Measurements from ENCODE around the gene STARD3. TPM values are rescaled to one million over a fixed set of nuclear protein-coding genes. Genes with fewer than 3 reads are reported as not detected.

STARD3 gene
- total RNA-seq, 4 donors from 2014 or later: 51.7 to 156 (median 83.9) TPM

GRCh38 chr17:39673335-39674081 lies 36.6 kb downstream of the STARD3 start:
- Histone ChIP-seq H3K9me3 (no peaks in the 10 kb centered on the region), H3K27me3 (peaks cover 19% of the 10 kb centered on the region), H3K27ac (no peak overlapping the region), H3K4me1 (peaks cover 42% of the 10 kb centered on the region), H3K4me3 (no peak overlapping the region), H3K36me3 (no peaks in the 10 kb centered on the region)
- TF ChIP-seq, protein P1, sequence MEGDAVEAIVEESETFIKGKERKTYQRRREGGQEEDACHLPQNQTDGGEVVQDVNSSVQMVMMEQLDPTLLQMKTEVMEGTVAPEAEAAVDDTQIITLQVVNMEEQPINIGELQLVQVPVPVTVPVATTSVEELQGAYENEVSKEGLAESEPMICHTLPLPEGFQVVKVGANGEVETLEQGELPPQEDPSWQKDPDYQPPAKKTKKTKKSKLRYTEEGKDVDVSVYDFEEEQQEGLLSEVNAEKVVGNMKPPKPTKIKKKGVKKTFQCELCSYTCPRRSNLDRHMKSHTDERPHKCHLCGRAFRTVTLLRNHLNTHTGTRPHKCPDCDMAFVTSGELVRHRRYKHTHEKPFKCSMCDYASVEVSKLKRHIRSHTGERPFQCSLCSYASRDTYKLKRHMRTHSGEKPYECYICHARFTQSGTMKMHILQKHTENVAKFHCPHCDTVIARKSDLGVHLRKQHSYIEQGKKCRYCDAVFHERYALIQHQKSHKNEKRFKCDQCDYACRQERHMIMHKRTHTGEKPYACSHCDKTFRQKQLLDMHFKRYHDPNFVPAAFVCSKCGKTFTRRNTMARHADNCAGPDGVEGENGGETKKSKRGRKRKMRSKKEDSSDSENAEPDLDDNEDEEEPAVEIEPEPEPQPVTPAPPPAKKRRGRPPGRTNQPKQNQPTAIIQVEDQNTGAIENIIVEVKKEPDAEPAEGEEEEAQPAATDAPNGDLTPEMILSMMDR (IDR thresholded peaks at IDR 0.05): no peak
- TF ChIP-seq EP300 (IDR thresholded peaks at IDR 0.05) (no peak), POLR2A (IDR thresholded peaks at IDR 0.05) (no peak), POLR2AphosphoS5 (IDR thresholded peaks at IDR 0.05) (no peak)
- DNase-seq (ENCODE audit: low spot score in 2 of 2): peak in 1 of 2 donors; percentile 55
- WGBS: 79% methylated on average over 8 of the region's 13 CpGs

DNA sequence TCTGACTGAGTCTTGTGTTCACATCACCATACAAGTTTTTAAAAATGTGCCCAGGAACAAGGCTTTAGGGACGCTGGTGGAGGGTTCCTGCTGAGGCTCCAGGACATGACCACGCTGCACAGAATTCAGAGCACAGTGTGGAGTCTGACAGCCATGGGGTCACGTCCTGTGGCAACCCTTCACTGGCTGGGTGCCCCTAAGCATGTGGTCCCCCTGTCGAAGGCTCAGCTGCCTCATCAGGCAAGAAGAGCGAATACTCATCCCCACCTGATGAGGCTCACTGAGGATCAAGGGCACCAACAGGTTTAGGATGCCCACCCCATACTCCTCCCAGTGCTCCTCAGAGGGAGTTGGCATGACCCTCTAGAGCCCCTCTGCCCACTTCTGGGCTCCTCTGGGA lies 37.2 kb downstream of the STARD3 start:
- no peak overlapping the region for H3K4me3 ChIP-seq
- peaks cover 39% of the 10 kb centered on the region for H3K4me1 ChIP-seq
- H3K9me3 ChIP-seq: no peaks in the 10 kb centered on the region
- TF ChIP-seq, protein P1 (IDR thresholded peaks at IDR 0.05): no peak
- TF ChIP-seq POLR2AphosphoS5 (IDR thresholded peaks at IDR 0.05): no peak
- peaks cover 12% of the 10 kb centered on the region for H3K27me3 ChIP-seq
- no peaks in the 10 kb centered on the region for H3K36me3 ChIP-seq
- 69% methylated on average over 5 of the region's 5 CpGs for WGBS
- H3K27ac ChIP-seq: peak overlapping the region; percentile 73
- peak in 1 of 2 donors; percentile 50 for DNase-seq (ENCODE audit: low spot score in 2 of 2)

DNA sequence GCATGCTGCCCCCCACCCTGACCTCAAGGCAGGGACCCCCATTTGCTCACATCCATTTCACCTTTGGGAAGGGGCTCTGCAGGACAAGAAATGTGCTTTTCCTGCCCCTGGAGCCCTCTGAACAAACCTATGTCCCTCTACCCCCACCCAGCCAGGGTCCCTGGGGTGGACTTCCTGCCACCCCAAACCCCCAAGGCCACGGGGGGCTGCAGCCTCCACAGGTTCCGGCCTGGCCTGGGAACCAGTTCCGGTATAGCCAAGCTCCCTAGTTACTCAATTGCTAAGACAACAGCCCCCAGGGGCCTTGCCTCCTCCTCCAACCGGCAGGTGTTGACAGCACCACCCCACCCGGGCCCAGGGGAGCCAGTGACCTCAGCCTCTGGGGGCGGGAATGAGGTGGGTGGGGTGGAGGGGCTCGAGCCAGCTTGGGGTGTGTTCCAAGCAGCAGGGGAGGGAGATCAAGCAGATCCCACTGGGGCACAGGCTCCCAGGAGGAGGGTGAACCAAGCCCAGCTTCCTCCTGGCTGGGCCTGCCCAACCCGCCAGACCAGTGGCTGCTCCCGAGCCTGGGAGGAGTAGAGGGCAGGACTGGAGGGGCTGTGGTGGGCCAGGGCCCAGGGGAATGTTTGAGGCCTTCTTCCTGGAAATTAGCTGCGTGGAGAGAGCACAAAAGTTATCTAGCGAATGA lies 37.9 kb downstream of the STARD3 start:
- peak in 1 of 2 donors; percentile 61 for DNase-seq (ENCODE audit: low spot score in 2 of 2)
- 32% methylated on average over 9 of the region's 11 CpGs for WGBS
- Histone ChIP-seq H3K4me3 (no peak overlapping the region), H3K9me3 (no peaks in the 10 kb centered on the region), H3K27ac (peak overlapping the region; percentile 73), H3K4me1 (peaks cover 39% of the 10 kb centered on the region), H3K27me3 (peaks cover 5% of the 10 kb centered on the region), H3K36me3 (peaks cover 4% of the 10 kb centered on the region)
- TF ChIP-seq POLR2A (IDR thresholded peaks at IDR 0.05) (no peak), POLR2AphosphoS5 (IDR thresholded peaks at IDR 0.05) (no peak), EP300 (IDR thresholded peaks at IDR 0.05) (no peak)
- TF ChIP-seq, protein P1 (IDR thresholded peaks at IDR 0.05): no peak

GRCh38 chr17:39675390-39676082 lies 38.6 kb downstream of the STARD3 start:
- DNase-seq (ENCODE audit: low spot score in 2 of 2): no peak
- no peak for TF ChIP-seq POLR2A (IDR thresholded peaks at IDR 0.05)
- no peak for TF ChIP-seq POLR2AphosphoS5 (IDR thresholded peaks at IDR 0.05)
- TF ChIP-seq, protein P1 (IDR thresholded peaks at IDR 0.05): no peak
- TF ChIP-seq EP300 (IDR thresholded peaks at IDR 0.05): no peak
- Histone ChIP-seq H3K4me1 (peaks cover 39% of the 10 kb centered on the region), H3K27me3 (peaks cover 3% of the 10 kb centered on the region), H3K9me3 (no peaks in the 10 kb centered on the region), H3K4me3 (no peak overlapping the region), H3K36me3 (peaks cover 4% of the 10 kb centered on the region), H3K27ac (peak overlapping the region; percentile 73)
- 56% methylated on average over 9 of the region's 10 CpGs for WGBS
